Parathyroid adenoma (tissue), 2 donors: ENCODE measurements around the gene TEX30.

Experiments
- H2AFZ ChIP-seq: fragments of 300-600 bp; sonication (generic); one replicate; pipeline ENCODE4 v1.7.0; 2017; ENCODE audit warnings: antibody characterized with exemption, mild to moderate bottlenecking
- H3K27ac ChIP-seq: fragments of 300-600 bp; sonication (generic); one replicate; pipeline ENCODE4 v1.7.0; 2017
- H3K27me3 ChIP-seq: fragments of 300-600 bp; sonication (generic); one replicate; pipeline ENCODE4 v1.7.0; 2017; ENCODE audit warnings: low read length; ENCODE audit not compliant: control insufficient read depth, insufficient read depth
- H3K36me3 ChIP-seq: fragments of 300-600 bp; sonication (generic); one replicate; pipeline ENCODE4 v1.7.0; 2017; ENCODE audit warnings: low read length; ENCODE audit not compliant: control insufficient read depth, insufficient read depth
- H3K4me1 ChIP-seq: fragments of 300-600 bp; sonication (generic); one replicate; pipeline ENCODE4 v1.7.0; 2017; ENCODE audit warnings: control low read depth
- H3K4me2 ChIP-seq: fragments of 300-600 bp; sonication (generic); one replicate; pipeline ENCODE4 v1.7.0; 2017; ENCODE audit warnings: low read length
- H3K4me3 ChIP-seq: fragments of 300-600 bp; sonication (generic); one replicate; pipeline ENCODE4 v1.7.0; 2017; ENCODE audit warnings: low read depth, low read length
- H3K79me2 ChIP-seq: fragments of 300-600 bp; sonication (generic); one replicate; pipeline ENCODE4 v1.7.0; 2017; ENCODE audit warnings: control low read depth
- H3K9ac ChIP-seq: fragments of 300-600 bp; sonication (generic); one replicate; pipeline ENCODE4 v1.7.0; 2017; ENCODE audit warnings: mild to moderate bottlenecking
- H3K9me3 ChIP-seq: fragments of 300-600 bp; sonication (generic); one replicate; pipeline ENCODE4 v1.7.0; 2017; ENCODE audit warnings: low read length; ENCODE audit not compliant: control insufficient read depth
- CTCF ChIP-seq: fragments of 300-600 bp; sonication (generic); IDR thresholded peaks from one replicate; pipeline ENCODE4 v1.7.0; 2017; ENCODE audit warnings: antibody characterized with exemption, mild to moderate bottlenecking
- donor health status: primary hyperparathyroidism.

TEX30 gene

GRCh38 chr13:102768909-102769308 is 4.7 kb downstream of the TEX30 start:
- Histone ChIP-seq H3K9me3 (no peaks in the 10 kb centered on the region), H3K79me2 (no peaks in the 10 kb centered on the region), H3K36me3 (no peaks in the 10 kb centered on the region), H3K4me3 (no peak overlapping the region), H3K27ac (no peak overlapping the region), H3K4me2 (no peak overlapping the region), H3K27me3 (no peaks in the 10 kb centered on the region), H2AFZ (no peak overlapping the region), H3K9ac (no peak overlapping the region), H3K4me1 (no peaks in the 10 kb centered on the region)
- TF ChIP-seq CTCF, result no peak

- Histone ChIP-seq H3K27ac (no peak overlapping the region), H3K27me3 (no peaks in the 10 kb centered on the region), H3K9me3 (no peaks in the 10 kb centered on the region), H3K36me3 (no peaks in the 10 kb centered on the region), H2AFZ (no peak overlapping the region), H3K4me3 (no peak overlapping the region), H3K4me2 (no peak overlapping the region), H3K4me1 (no peaks in the 10 kb centered on the region), H3K9ac (no peak overlapping the region), H3K79me2 (no peaks in the 10 kb centered on the region)
- TF ChIP-seq CTCF, result no peak
Observed at GRCh38 chr13:102763741-102764140, 9.8 kb downstream of the TEX30 start.

GRCh38 chr13:102761071-102761470 is 12.5 kb downstream of the TEX30 start:
- H3K27me3 ChIP-seq, result no peaks in the 10 kb centered on the region
- no peak overlapping the region for H3K4me3 ChIP-seq
- TF ChIP-seq CTCF, result no peak
- H3K79me2 ChIP-seq, result no peaks in the 10 kb centered on the region
- H2AFZ ChIP-seq, result no peak overlapping the region
- no peaks in the 10 kb centered on the region for H3K4me1 ChIP-seq
- H3K9ac ChIP-seq, result no peak overlapping the region
- no peak overlapping the region for H3K27ac ChIP-seq
- H3K36me3 ChIP-seq, result no peaks in the 10 kb centered on the region
- no peak overlapping the region for H3K4me2 ChIP-seq
- no peaks in the 10 kb centered on the region for H3K9me3 ChIP-seq

GRCh38 chr13:102758842-102759241 is 14.7 kb downstream of the TEX30 start:
- no peak overlapping the region for H2AFZ ChIP-seq
- H3K79me2 ChIP-seq, result no peaks in the 10 kb centered on the region
- H3K9ac ChIP-seq, result no peak overlapping the region
- no peaks in the 10 kb centered on the region for H3K27me3 ChIP-seq
- no peaks in the 10 kb centered on the region for H3K36me3 ChIP-seq
- no peak overlapping the region for H3K4me2 ChIP-seq
- no peak overlapping the region for H3K4me3 ChIP-seq
- H3K9me3 ChIP-seq, result no peaks in the 10 kb centered on the region
- H3K27ac ChIP-seq, result no peak overlapping the region
- no peaks in the 10 kb centered on the region for H3K4me1 ChIP-seq
- no peak for TF ChIP-seq CTCF

GRCh38 chr13:102757006-102757405 is 16.6 kb downstream of the TEX30 start:
- no peaks in the 10 kb centered on the region for H3K4me1 ChIP-seq
- H3K4me2 ChIP-seq, result no peak overlapping the region
- no peaks in the 10 kb centered on the region for H3K79me2 ChIP-seq
- no peak overlapping the region for H3K9ac ChIP-seq
- TF ChIP-seq CTCF, result no peak
- H3K36me3 ChIP-seq, result no peaks in the 10 kb centered on the region
- H2AFZ ChIP-seq, result no peak overlapping the region
- no peaks in the 10 kb centered on the region for H3K9me3 ChIP-seq
- H3K27me3 ChIP-seq, result no peaks in the 10 kb centered on the region
- H3K27ac ChIP-seq, result no peak overlapping the region
- no peak overlapping the region for H3K4me3 ChIP-seq
